Measurements from ENCODE around the gene RASSF8. TPM values are rescaled to one million over a fixed set of nuclear protein-coding genes. Genes with fewer than 3 reads are reported as not detected.

The RASSF8 gene
- total and polyA plus RNA-seq, 2 donors from 2014 or later: 12.0 to 52.8 TPM

- Histone ChIP-seq H3K4me3 (ENCODE audit: low read length in 3 of 3) (peak overlapping the region in 1 of 3 donors; percentile 5), H3K36me3 (ENCODE audit: control insufficient read depth in 2 of 3, insufficient read depth in 3 of 3, low read length in 3 of 3) (no peaks in the 10 kb centered on the region), H3K9ac (ENCODE audit: low read length in 3 of 3) (peak overlapping the region in 1 of 3 donors; percentile 35), H3K27me3 (ENCODE audit: control insufficient read depth, insufficient read depth, low read length) (no peaks in the 10 kb centered on the region), H3K27ac (ENCODE audit: low read depth in 2 of 2, low read length in 2 of 2) (peak overlapping the region in 1 of 2 donors; percentile 44), H3K4me1 (ENCODE audit: control insufficient read depth in 2 of 3, insufficient read depth in 2 of 3, low read depth in 1 of 3, low read length in 3 of 3) (peaks cover 0 to 14% (median 12%) of the 10 kb centered on the region in 3 donors), H3K9me3 (ENCODE audit: control insufficient read depth in 2 of 3, insufficient read depth in 1 of 3, low read length in 3 of 3) (no peaks in the 10 kb centered on the region)
- FAIRE-seq (no peak), DNase-seq (peak in 1 of 5 donors; percentile 17)
- no peak for TF ChIP-seq CTCF (IDR thresholded peaks at IDR 0.05; ENCODE audit: borderline replicate concordance, extremely low read depth, insufficient read depth)
- intact Hi-C loops (cut with DNase I): no loop called here
Measured at GRCh38 chr12:25985316-25986175, 27.1 kb downstream of the RASSF8 start.

GRCh38 chr12:25986180-25986579 lies 27.7 kb downstream of the RASSF8 start:
- FAIRE-seq: no peak
- Histone ChIP-seq H3K27ac (ENCODE audit: low read depth in 2 of 2, low read length in 2 of 2) (peak overlapping the region in 1 of 2 donors; percentile 25), H3K9me3 (ENCODE audit: control insufficient read depth in 2 of 3, insufficient read depth in 1 of 3, low read length in 3 of 3) (no peaks in the 10 kb centered on the region), H3K27me3 (ENCODE audit: control insufficient read depth, insufficient read depth, low read length) (no peaks in the 10 kb centered on the region), H3K4me3 (ENCODE audit: low read length in 3 of 3) (no peak overlapping the region), H3K4me1 (ENCODE audit: control insufficient read depth in 2 of 3, insufficient read depth in 2 of 3, low read depth in 1 of 3, low read length in 3 of 3) (peaks cover 0 to 14% (median 12%) of the 10 kb centered on the region in 3 donors), H3K36me3 (ENCODE audit: control insufficient read depth in 2 of 3, insufficient read depth in 3 of 3, low read length in 3 of 3) (no peaks in the 10 kb centered on the region), H3K9ac (ENCODE audit: low read length in 3 of 3) (peak overlapping the region in 1 of 3 donors; percentile 9)
- no peak for DNase-seq
- TF ChIP-seq CTCF (IDR thresholded peaks at IDR 0.05; ENCODE audit: borderline replicate concordance, extremely low read depth, insufficient read depth): no peak
- intact Hi-C loops (cut with DNase I): no loop called here

GRCh38 chr12:25988505-25988904 lies 30.0 kb downstream of the RASSF8 start:
- H3K27ac ChIP-seq (ENCODE audit: low read depth in 2 of 2, low read length in 2 of 2): no peak overlapping the region
- FAIRE-seq: no peak
- DNase-seq: no peak
- intact Hi-C loops (cut with DNase I): no loop called here
- no peaks in the 10 kb centered on the region for H3K27me3 ChIP-seq (ENCODE audit: control insufficient read depth, insufficient read depth, low read length)
- TF ChIP-seq CTCF (IDR thresholded peaks at IDR 0.05; ENCODE audit: borderline replicate concordance, extremely low read depth, insufficient read depth): no peak
- H3K9me3 ChIP-seq (ENCODE audit: control insufficient read depth in 2 of 3, insufficient read depth in 1 of 3, low read length in 3 of 3): no peaks in the 10 kb centered on the region
- no peak overlapping the region for H3K9ac ChIP-seq (ENCODE audit: low read length in 3 of 3)
- H3K4me3 ChIP-seq (ENCODE audit: low read length in 3 of 3): no peak overlapping the region
- H3K36me3 ChIP-seq (ENCODE audit: control insufficient read depth in 2 of 3, insufficient read depth in 3 of 3, low read length in 3 of 3): no peaks in the 10 kb centered on the region
- H3K4me1 ChIP-seq (ENCODE audit: control insufficient read depth in 2 of 3, insufficient read depth in 2 of 3, low read depth in 1 of 3, low read length in 3 of 3): peaks cover 0 to 28% (median 18%) of the 10 kb centered on the region in 3 donors

Data from kidney (tissue), 14 donors.